GM12891 (cell line): ENCODE measurements around the gene LMNA.

Experiments
- POLR2A ChIP-seq: IDR thresholded peaks from 2 replicates; pipeline ENCODE4 v1.6.1; 2011; ENCODE audit warnings: low read depth, low read length, control low read depth
- TAF1 ChIP-seq: IDR thresholded peaks from 2 replicates; pipeline ENCODE4 v1.6.1; 2011; ENCODE audit warnings: low read depth, low read length, control low read depth

GRCh38 chr1:156090840-156091188 is 23.7 kb upstream of the LMNA start:
- no peak for TF ChIP-seq POLR2A
- no peak for TF ChIP-seq TAF1
